ENCODE results near the gene ARF6. TPM values are rescaled to one million over a fixed set of nuclear protein-coding genes. Genes with fewer than 3 reads are reported as not detected.

ARF6 gene
- total and polyA plus RNA-seq, 4 donors: 20.3 to 56.2 (median 24.5) TPM

- Histone ChIP-seq H3K36me3 (ENCODE audit: control insufficient read depth in 4 of 4, insufficient read depth in 3 of 4, low read depth in 1 of 4, low read length in 3 of 4) (no peaks in the 10 kb centered on the region), H3K4me1 (ENCODE audit: control insufficient read depth in 4 of 4, insufficient read depth in 4 of 4, low read length in 3 of 4) (no peaks in the 10 kb centered on the region), H3K27me3 (ENCODE audit: control insufficient read depth in 4 of 4, insufficient read depth in 4 of 4, low read length in 3 of 4) (no peaks in the 10 kb centered on the region), H3K4me3 (ENCODE audit: low read depth in 1 of 3, low read length in 3 of 3) (no peak overlapping the region), H3K9ac (ENCODE audit: low read depth in 1 of 2, low read length in 2 of 2) (no peak overlapping the region), H3K9me3 (ENCODE audit: control insufficient read depth in 4 of 4, low read length in 3 of 4) (no peaks in the 10 kb centered on the region), H3K27ac (ENCODE audit: low read depth in 1 of 2, low read length in 2 of 2) (no peak overlapping the region)
- no peak for DNase-seq (ENCODE audit: low spot score)
- TF ChIP-seq HNF4A (conservative IDR thresholded peaks at IDR 0.05) (peak; percentile 15 to 20), HNF4G (IDR thresholded peaks at IDR 0.05) (no peak)
- 57% methylated on average over 1 of the region's 1 CpG for WGBS
Measured at GRCh38 chr14:49921401-49921800, 28.5 kb downstream of the ARF6 start.

GRCh38 chr14:49923442-49923841 is 30.6 kb downstream of the ARF6 start:
- Histone ChIP-seq H3K36me3 (ENCODE audit: control insufficient read depth in 4 of 4, insufficient read depth in 3 of 4, low read depth in 1 of 4, low read length in 3 of 4) (no peaks in the 10 kb centered on the region), H3K9ac (ENCODE audit: low read depth in 1 of 2, low read length in 2 of 2) (no peak overlapping the region), H3K4me1 (ENCODE audit: control insufficient read depth in 4 of 4, insufficient read depth in 4 of 4, low read length in 3 of 4) (no peaks in the 10 kb centered on the region), H3K27me3 (ENCODE audit: control insufficient read depth in 4 of 4, insufficient read depth in 4 of 4, low read length in 3 of 4) (no peaks in the 10 kb centered on the region), H3K4me3 (ENCODE audit: low read depth in 1 of 3, low read length in 3 of 3) (no peak overlapping the region), H3K9me3 (ENCODE audit: control insufficient read depth in 4 of 4, low read length in 3 of 4) (no peaks in the 10 kb centered on the region), H3K27ac (ENCODE audit: low read depth in 1 of 2, low read length in 2 of 2) (no peak overlapping the region)
- WGBS: 93% methylated on average over 1 of the region's 1 CpG
- no peak for DNase-seq (ENCODE audit: low spot score)
- TF ChIP-seq REST (IDR thresholded peaks at IDR 0.05) (no peak), RXRA (IDR thresholded peaks at IDR 0.05) (no peak), ZBTB33 (IDR thresholded peaks at IDR 0.05) (no peak), FOXA2 (IDR thresholded peaks at IDR 0.05) (no peak), TAF1 (conservative IDR thresholded peaks at IDR 0.05) (no peak), NR2F2 (IDR thresholded peaks at IDR 0.05) (no peak), JUND (IDR thresholded peaks at IDR 0.05) (no peak), HNF4G (IDR thresholded peaks at IDR 0.05) (no peak), GABPA (IDR thresholded peaks at IDR 0.05 in 1 of 2, conservative IDR thresholded peaks at IDR 0.05 in 1 of 2) (no peak), HNF4A (conservative IDR thresholded peaks at IDR 0.05) (no peak), FOXA1 (IDR thresholded peaks at IDR 0.05) (no peak)
- TF ChIP-seq, protein P1, sequence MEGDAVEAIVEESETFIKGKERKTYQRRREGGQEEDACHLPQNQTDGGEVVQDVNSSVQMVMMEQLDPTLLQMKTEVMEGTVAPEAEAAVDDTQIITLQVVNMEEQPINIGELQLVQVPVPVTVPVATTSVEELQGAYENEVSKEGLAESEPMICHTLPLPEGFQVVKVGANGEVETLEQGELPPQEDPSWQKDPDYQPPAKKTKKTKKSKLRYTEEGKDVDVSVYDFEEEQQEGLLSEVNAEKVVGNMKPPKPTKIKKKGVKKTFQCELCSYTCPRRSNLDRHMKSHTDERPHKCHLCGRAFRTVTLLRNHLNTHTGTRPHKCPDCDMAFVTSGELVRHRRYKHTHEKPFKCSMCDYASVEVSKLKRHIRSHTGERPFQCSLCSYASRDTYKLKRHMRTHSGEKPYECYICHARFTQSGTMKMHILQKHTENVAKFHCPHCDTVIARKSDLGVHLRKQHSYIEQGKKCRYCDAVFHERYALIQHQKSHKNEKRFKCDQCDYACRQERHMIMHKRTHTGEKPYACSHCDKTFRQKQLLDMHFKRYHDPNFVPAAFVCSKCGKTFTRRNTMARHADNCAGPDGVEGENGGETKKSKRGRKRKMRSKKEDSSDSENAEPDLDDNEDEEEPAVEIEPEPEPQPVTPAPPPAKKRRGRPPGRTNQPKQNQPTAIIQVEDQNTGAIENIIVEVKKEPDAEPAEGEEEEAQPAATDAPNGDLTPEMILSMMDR (IDR thresholded peaks at IDR 0.05; ENCODE audit: low read depth, low read length, missing input control): no peak
- TF ChIP-seq, protein P2, sequence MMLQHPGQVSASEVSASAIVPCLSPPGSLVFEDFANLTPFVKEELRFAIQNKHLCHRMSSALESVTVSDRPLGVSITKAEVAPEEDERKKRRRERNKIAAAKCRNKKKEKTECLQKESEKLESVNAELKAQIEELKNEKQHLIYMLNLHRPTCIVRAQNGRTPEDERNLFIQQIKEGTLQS (IDR thresholded peaks at IDR 0.05): no peak

Data from liver (tissue), 9 donors.